ENCODE results near the gene KPNB1.

The KPNB1 gene

GRCh38 chr17:47714773-47715396, 65.2 kb downstream of the KPNB1 start:
- FAIRE-seq = no peak

- no peak for FAIRE-seq
Observed at GRCh38 chr17:47715669-47716325, 66.1 kb downstream of the KPNB1 start.

- no peak for FAIRE-seq
Observed at GRCh38 chr17:47716375-47716774, 66.7 kb downstream of the KPNB1 start.

GRCh38 chr17:47717261-47717697, 67.6 kb downstream of the KPNB1 start:
- no peak for FAIRE-seq

GRCh38 chr17:47717979-47718621, 68.4 kb downstream of the KPNB1 start:
- FAIRE-seq = no peak

GRCh38 chr17:47718634-47719405, 69.1 kb downstream of the KPNB1 start:
- no peak for FAIRE-seq

- FAIRE-seq = no peak
Observed at GRCh38 chr17:47719411-47720152, 69.9 kb downstream of the KPNB1 start.

GRCh38 chr17:47720196-47720595, 70.5 kb downstream of the KPNB1 start:
- FAIRE-seq = no peak

GRCh38 chr17:47720754-47721533, 71.2 kb downstream of the KPNB1 start:
- no peak for FAIRE-seq

- no peak for FAIRE-seq
Observed at GRCh38 chr17:47721725-47722124, 72.0 kb downstream of the KPNB1 start.

- FAIRE-seq = no peak
Observed at GRCh38 chr17:47724705-47725104, 75.0 kb downstream of the KPNB1 start.

GRCh38 chr17:47725446-47726111, 75.9 kb downstream of the KPNB1 start:
- no peak for FAIRE-seq

- FAIRE-seq = no peak
Observed at GRCh38 chr17:47726796-47727703, 77.3 kb downstream of the KPNB1 start.

GRCh38 chr17:47727704-47728036, 78.0 kb downstream of the KPNB1 start:
- FAIRE-seq = no peak

- FAIRE-seq = no peak
Observed at GRCh38 chr17:47728214-47728877, 78.6 kb downstream of the KPNB1 start.

- no peak for FAIRE-seq
Observed at GRCh38 chr17:47729476-47729875, 79.8 kb downstream of the KPNB1 start.

GRCh38 chr17:47730681-47731080, 81.0 kb downstream of the KPNB1 start:
- FAIRE-seq = no peak

- FAIRE-seq = no peak
Observed at GRCh38 chr17:47731396-47731795, 81.7 kb downstream of the KPNB1 start.

- no peak for FAIRE-seq
Observed at GRCh38 chr17:47732399-47733046, 82.8 kb downstream of the KPNB1 start.

All from colon (tissue), 2 donors.